Thyroid gland (tissue), 4 donors: ENCODE measurements around the gene USP13.

Experiments
- POLR2A ChIP-seq, 2 donors: fragments of 450-650 bp; IDR thresholded peaks; one replicate each; pipeline ENCODE4 v1.6.1; 2017; ENCODE audit warnings: antibody characterized with exemption in 2 of 2, mild to moderate bottlenecking in 2 of 2, moderate library complexity in 1 of 2
- TF ChIP-seq, protein P1 (sequence below), 6 experiments: fragments of 200-600 bp in 3 of 6; fragments of 450-650 bp in 3 of 6; sonication (generic) in 3 of 6; IDR thresholded peaks; one replicate each; pipeline ENCODE4 v1.5.1; 2016 to 2019; ENCODE audit warnings: antibody characterized with exemption in 6 of 6, mild to moderate bottlenecking in 2 of 6, inconsistent platforms in 1 of 6, moderate library complexity in 1 of 6

DNA sequence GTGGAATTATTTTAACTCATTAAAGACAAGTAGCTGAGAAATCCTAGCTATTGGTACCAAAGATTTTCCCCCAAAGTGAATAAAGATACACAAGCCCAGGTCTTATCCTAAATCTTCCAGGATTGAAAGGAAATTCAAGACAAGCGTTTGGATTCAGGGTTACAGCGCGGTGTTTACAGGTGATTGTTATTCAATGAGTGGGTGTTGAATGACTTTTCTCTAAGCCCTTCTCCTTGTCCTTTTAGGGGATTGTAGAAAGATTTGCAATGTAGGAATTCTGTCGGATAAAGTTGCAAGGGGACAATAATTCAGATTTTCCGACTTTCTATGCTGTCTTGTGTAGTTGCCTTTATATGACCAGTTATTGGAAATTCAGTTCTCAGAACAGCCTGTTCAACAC lies 57.2 kb downstream of the USP13 start:
- TF ChIP-seq POLR2A (IDR thresholded peaks at IDR 0.05): no peak
- TF ChIP-seq, protein P1, sequence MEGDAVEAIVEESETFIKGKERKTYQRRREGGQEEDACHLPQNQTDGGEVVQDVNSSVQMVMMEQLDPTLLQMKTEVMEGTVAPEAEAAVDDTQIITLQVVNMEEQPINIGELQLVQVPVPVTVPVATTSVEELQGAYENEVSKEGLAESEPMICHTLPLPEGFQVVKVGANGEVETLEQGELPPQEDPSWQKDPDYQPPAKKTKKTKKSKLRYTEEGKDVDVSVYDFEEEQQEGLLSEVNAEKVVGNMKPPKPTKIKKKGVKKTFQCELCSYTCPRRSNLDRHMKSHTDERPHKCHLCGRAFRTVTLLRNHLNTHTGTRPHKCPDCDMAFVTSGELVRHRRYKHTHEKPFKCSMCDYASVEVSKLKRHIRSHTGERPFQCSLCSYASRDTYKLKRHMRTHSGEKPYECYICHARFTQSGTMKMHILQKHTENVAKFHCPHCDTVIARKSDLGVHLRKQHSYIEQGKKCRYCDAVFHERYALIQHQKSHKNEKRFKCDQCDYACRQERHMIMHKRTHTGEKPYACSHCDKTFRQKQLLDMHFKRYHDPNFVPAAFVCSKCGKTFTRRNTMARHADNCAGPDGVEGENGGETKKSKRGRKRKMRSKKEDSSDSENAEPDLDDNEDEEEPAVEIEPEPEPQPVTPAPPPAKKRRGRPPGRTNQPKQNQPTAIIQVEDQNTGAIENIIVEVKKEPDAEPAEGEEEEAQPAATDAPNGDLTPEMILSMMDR (IDR thresholded peaks at IDR 0.05): no peak
